Stimulated activated CD8-positive, alpha-beta memory T cell treated with anti-CD3 and anti-CD28 coated beads, Interleukin-12 subunit alpha, Interleukin-12 subunit beta, amount 100 ng/mL, for 1 hour (primary cell): ENCODE results near the gene TRIM46.

Experiments used
- DNase-seq: peaks from one replicate; pipeline ENCODE4 v3.0.0-alpha.2; 2020; ENCODE audit warnings: low read depth

TRIM46 gene

GRCh38 chr1:155173478-155174323, at the start of gene TRIM46:
TRIM46 (plus strand) TSS chr1:155173849; CDS start chr1:155173967, 118 bp downstream.
- DNase-seq = no peak

- no peak for DNase-seq
These were observed 48.9 kb upstream of the TRIM46 start for GRCh38 chr1:155124503-155125463.

- DNase-seq = no peak
These were observed 48.1 kb upstream of the TRIM46 start for GRCh38 chr1:155125511-155125945.

- DNase-seq = no peak
These were observed 47.6 kb upstream of the TRIM46 start for GRCh38 chr1:155125946-155126555.

- DNase-seq = no peak
These were observed 47.0 kb upstream of the TRIM46 start for GRCh38 chr1:155126556-155127104.

GRCh38 chr1:155127105-155127966, 46.3 kb upstream of the TRIM46 start, which contains the start of gene EFNA1:
EFNA1 (plus strand) TSS chr1:155127876; CDS start chr1:155127978, 102 bp downstream.
- no peak for DNase-seq

- DNase-seq = no peak
These were observed 45.5 kb upstream of the TRIM46 start for GRCh38 chr1:155127967-155128754.

GRCh38 chr1:155128755-155129473, 44.7 kb upstream of the TRIM46 start:
- DNase-seq = no peak

- no peak for DNase-seq
These were observed 43.2 kb upstream of the TRIM46 start for GRCh38 chr1:155130272-155131006.

GRCh38 chr1:155131285-155131684, 42.4 kb upstream of the TRIM46 start:
- no peak for DNase-seq

GRCh38 chr1:155131856-155132255, 41.8 kb upstream of the TRIM46 start:
- DNase-seq = no peak

- no peak for DNase-seq
These were observed 39.8 kb upstream of the TRIM46 start for GRCh38 chr1:155133799-155134281.

GRCh38 chr1:155134322-155134721, 39.3 kb upstream of the TRIM46 start:
- no peak for DNase-seq

GRCh38 chr1:155134880-155135414, 38.7 kb upstream of the TRIM46 start:
- DNase-seq = no peak

- peak; percentile 84 for DNase-seq
These were observed 38.1 kb upstream of the TRIM46 start, which contains the start of gene SLC50A1 for GRCh38 chr1:155135415-155136028. SLC50A1 (plus strand) TSS chr1:155135852; CDS start chr1:155135912, 60 bp downstream.

GRCh38 chr1:155136748-155137147, 36.9 kb upstream of the TRIM46 start:
- DNase-seq = no peak

- DNase-seq = no peak
These were observed 36.3 kb upstream of the TRIM46 start for GRCh38 chr1:155137154-155137949.
